Measurements from ENCODE around the gene TULP3.

Gene TULP3

DNA sequence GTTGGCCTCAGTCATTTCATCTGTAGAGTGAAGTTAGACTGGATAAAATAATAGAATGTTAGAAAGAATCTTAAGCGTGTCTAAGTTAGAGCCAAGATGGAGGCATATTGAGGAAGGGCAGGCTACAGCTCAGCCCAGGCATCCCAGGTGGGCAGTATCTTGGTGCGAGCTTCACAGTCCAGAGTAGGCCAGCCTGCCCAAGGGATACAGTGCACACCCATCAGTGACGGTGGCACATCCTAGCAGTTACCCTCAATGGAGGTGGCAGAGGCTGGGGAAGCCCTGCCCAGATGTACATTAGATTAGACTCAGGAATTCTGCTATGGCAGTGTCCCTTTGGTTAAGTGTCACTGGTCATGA lies 21.5 kb downstream of the TULP3 start:
- TF ChIP-seq, protein P1, sequence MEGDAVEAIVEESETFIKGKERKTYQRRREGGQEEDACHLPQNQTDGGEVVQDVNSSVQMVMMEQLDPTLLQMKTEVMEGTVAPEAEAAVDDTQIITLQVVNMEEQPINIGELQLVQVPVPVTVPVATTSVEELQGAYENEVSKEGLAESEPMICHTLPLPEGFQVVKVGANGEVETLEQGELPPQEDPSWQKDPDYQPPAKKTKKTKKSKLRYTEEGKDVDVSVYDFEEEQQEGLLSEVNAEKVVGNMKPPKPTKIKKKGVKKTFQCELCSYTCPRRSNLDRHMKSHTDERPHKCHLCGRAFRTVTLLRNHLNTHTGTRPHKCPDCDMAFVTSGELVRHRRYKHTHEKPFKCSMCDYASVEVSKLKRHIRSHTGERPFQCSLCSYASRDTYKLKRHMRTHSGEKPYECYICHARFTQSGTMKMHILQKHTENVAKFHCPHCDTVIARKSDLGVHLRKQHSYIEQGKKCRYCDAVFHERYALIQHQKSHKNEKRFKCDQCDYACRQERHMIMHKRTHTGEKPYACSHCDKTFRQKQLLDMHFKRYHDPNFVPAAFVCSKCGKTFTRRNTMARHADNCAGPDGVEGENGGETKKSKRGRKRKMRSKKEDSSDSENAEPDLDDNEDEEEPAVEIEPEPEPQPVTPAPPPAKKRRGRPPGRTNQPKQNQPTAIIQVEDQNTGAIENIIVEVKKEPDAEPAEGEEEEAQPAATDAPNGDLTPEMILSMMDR (IDR thresholded peaks at IDR 0.05; ENCODE audit: extremely low read depth, missing control alignments), result no peak
- DNase-seq (ENCODE audit: low spot score), result no peak

DNA sequence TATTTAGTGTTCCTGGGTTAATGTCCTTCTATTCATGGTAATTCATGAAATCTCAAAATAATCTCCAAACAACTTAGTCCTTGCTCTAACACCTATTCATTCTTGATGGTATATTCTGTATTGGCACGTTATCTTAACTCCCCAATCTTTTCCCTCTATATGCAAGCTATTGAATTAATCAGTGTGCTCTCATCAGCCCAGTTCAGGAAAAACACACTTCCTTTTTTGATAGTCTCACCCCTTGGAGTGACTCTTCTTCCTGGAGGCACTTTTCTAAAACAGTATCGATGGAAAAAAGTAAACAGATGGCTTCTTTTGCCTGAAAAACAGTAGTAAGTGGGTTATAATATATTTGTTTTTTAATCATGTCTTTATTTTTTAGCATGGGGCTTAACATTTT lies 28.6 kb downstream of the TULP3 start:
- TF ChIP-seq, protein P1 (IDR thresholded peaks at IDR 0.05; ENCODE audit: extremely low read depth, missing control alignments), result no peak
- no peak for DNase-seq (ENCODE audit: low spot score)

DNA sequence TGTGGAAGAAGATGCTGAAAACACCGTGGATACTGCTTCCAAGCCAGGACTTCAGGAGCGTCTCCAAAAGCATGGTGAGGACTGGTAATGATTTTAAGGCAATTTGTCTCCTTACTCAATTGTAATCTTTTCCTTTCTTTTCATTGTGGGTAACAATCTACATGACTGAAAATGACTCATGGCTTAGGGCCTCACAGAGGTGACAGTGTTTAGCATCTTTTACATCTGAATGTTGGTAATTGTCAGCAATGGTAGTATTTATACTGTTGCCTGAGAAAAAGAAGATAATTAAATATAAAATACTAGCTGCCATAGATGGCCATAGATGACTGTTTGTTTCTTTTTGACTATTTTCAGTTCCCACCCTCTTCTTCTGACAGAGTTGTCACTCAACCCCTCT lies 31.6 kb downstream of the TULP3 start:
- no peak for DNase-seq (ENCODE audit: low spot score)
- TF ChIP-seq, protein P1 (IDR thresholded peaks at IDR 0.05; ENCODE audit: extremely low read depth, missing control alignments), result no peak

DNA sequence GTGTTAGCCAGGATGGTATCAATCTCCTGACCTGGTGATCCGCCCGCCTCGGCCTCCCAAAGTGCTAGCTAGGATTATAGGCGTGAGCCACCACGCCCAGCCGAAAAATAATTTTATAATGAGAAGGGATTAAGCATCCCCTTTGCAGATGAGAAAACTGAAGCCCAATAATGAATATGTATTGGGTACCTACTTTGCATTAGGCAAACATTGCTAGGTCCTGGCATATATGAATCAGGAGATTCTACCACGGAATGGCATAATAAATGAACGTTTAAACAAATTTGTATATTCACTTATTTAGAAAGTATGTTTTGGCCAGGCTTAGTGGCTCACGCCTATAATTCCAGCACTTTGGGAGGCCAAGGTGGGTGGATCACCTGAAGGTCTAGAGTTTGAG lies 32.4 kb downstream of the TULP3 start:
- TF ChIP-seq, protein P1 (IDR thresholded peaks at IDR 0.05; ENCODE audit: extremely low read depth, missing control alignments), result no peak
- DNase-seq (ENCODE audit: low spot score), result no peak

- TF ChIP-seq, protein P1 (IDR thresholded peaks at IDR 0.05; ENCODE audit: extremely low read depth, missing control alignments), result no peak
- DNase-seq (ENCODE audit: low spot score), result no peak
These were observed 33.3 kb downstream of the TULP3 start for GRCh38 chr12:2924019-2924418.

DNA sequence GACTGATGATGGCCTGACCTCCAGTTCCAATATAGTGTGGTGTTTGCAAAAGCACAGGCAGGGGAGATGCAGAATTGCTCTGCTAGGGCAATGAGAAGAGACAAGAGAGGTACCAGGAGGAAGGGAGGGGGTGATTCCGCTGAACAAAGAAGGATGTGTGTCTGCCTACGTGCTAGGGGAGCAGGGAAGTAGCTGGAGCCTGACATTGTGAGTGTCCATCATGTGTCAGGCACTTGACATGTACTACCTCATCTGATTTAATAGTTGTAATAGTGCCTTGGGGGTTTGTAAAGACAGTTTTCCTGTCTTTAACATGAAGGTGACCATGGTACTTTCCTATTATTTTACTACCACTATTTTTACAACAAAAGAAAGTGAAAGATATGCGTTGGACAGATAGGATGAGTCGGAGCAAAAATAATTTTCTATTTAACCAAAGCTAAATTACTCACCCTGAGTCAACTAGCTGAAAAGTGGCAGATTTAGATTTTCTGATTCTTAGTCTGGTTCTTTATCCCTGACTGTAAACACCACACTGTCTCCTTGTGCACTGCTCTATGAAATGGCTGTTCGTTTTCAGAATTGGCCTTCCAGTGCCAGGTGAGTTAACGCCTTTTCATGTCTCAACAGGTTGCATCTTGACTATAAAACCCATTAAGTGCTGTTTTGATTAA lies 34.8 kb downstream of the TULP3 start:
- TF ChIP-seq, protein P1 (IDR thresholded peaks at IDR 0.05; ENCODE audit: extremely low read depth, missing control alignments), result no peak

GRCh38 chr12:2930865-2931264 lies 40.2 kb downstream of the TULP3 start:
- no peak for DNase-seq (ENCODE audit: low spot score)
- TF ChIP-seq, protein P1 (IDR thresholded peaks at IDR 0.05; ENCODE audit: extremely low read depth, missing control alignments), result no peak

More for the DNA sequence above, 34.8 kb downstream of the TULP3 start:
- no peak for DNase-seq (ENCODE audit: low spot score)

Data from GM20000 (cell line).